ENCODE results near the gene FAM219A.
"Not testable (repeated sequence)": the region's sequence is repeated elsewhere in the genome, so short reads cannot be mapped to it uniquely, and the experiment has no call there.

FAM219A gene

GRCh38 chr9:34443533-34443932, 14.8 kb downstream of the FAM219A start:
- no peak for DNase-seq (ENCODE audit: low read depth)

GRCh38 chr9:34442770-34443169, 15.6 kb downstream of the FAM219A start:
- no peak for DNase-seq (ENCODE audit: low read depth)

- no peak for DNase-seq (ENCODE audit: low read depth)
Measured at GRCh38 chr9:34440017-34440416, 18.4 kb downstream of the FAM219A start.

- DNase-seq (ENCODE audit: low read depth): not testable (repeated sequence)
Measured at GRCh38 chr9:34438465-34438864, 19.9 kb downstream of the FAM219A start.

GRCh38 chr9:34437926-34438307, 20.5 kb downstream of the FAM219A start:
- not testable (repeated sequence) for DNase-seq (ENCODE audit: low read depth)

GRCh38 chr9:34437006-34437925, 21.1 kb downstream of the FAM219A start:
- DNase-seq (ENCODE audit: low read depth): peak; percentile 53

GRCh38 chr9:34431667-34432066, 26.7 kb downstream of the FAM219A start:
- no peak for DNase-seq (ENCODE audit: low read depth)

GRCh38 chr9:34430843-34431437, 27.4 kb downstream of the FAM219A start:
- DNase-seq (ENCODE audit: low read depth): no peak

- no peak for DNase-seq (ENCODE audit: low read depth)
Measured at GRCh38 chr9:34428325-34428958, 29.9 kb downstream of the FAM219A start.

GRCh38 chr9:34426347-34427074, 31.9 kb downstream of the FAM219A start:
- DNase-seq (ENCODE audit: low read depth): no peak

GRCh38 chr9:34419716-34420504, 38.5 kb downstream of the FAM219A start:
- no peak for DNase-seq (ENCODE audit: low read depth)

- DNase-seq (ENCODE audit: low read depth): no peak
Measured at GRCh38 chr9:34417734-34418133, 40.6 kb downstream of the FAM219A start.

GRCh38 chr9:34413231-34413852, 45.0 kb downstream of the FAM219A start:
- no peak for DNase-seq (ENCODE audit: low read depth)

GRCh38 chr9:34412336-34412735, 46.0 kb downstream of the FAM219A start:
- DNase-seq (ENCODE audit: low read depth): no peak

- no peak for DNase-seq (ENCODE audit: low read depth)
Measured at GRCh38 chr9:34409154-34409553, 49.2 kb downstream of the FAM219A start.

GRCh38 chr9:34408173-34408572, 50.2 kb downstream of the FAM219A start:
- no peak for DNase-seq (ENCODE audit: low read depth)

- DNase-seq (ENCODE audit: low read depth): no peak
Measured at GRCh38 chr9:34406219-34406618, 52.2 kb downstream of the FAM219A start.

GRCh38 chr9:34405719-34406118, 52.7 kb downstream of the FAM219A start:
- DNase-seq (ENCODE audit: low read depth): no peak

- DNase-seq (ENCODE audit: low read depth): peak; percentile 34
Measured at GRCh38 chr9:34403554-34404380, 54.6 kb downstream of the FAM219A start.
